Renal cortical epithelial cell (primary cell): ENCODE results near the gene MCF2L2. TPM values are rescaled to one million over a fixed set of nuclear protein-coding genes. Genes with fewer than 3 reads are reported as not detected.
A peak's percentile ranks its signal among the peaks of the same experiment; 100 is the strongest.
"Not testable (repeated sequence)": the region's sequence is repeated elsewhere in the genome, so short reads cannot be mapped to it uniquely, and the experiment has no call there.

Source experiments
- DNase-seq: peaks from one replicate; pipeline ENCODE4 v3.0.0-alpha.2; 2011; ENCODE audit warnings: low read depth
- total RNA-seq: library from RNA; depleted of rRNA; stranded (reverse); fragments of >200 nt; gene quantifications from 2 replicates; pipeline ENCODE4 v1.2.3, GENCODE V29; 2014

Gene MCF2L2
- total RNA-seq, 1 donor from 2014 or later = 0.25 TPM

DNA sequence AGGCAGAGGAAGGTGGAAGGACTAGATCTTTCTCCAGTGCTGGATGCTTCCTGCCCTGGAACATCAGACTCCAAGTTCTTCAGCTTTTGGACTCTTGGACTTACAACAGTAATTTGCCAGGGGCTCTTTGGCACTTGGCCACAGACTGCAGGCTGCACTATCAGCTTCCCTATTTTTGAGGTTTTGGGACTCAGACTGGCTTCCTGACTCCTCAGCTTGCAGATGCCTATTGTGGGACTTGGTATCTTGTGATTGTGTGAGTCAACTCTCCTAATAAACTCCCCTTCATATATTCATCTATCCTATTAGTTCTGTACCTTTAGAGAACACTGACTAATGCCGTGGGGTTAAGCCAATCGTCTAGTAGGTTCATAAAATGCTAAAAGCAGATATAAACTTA is 184.2 kb downstream of the MCF2L2 start:
- no peak for DNase-seq

DNA sequence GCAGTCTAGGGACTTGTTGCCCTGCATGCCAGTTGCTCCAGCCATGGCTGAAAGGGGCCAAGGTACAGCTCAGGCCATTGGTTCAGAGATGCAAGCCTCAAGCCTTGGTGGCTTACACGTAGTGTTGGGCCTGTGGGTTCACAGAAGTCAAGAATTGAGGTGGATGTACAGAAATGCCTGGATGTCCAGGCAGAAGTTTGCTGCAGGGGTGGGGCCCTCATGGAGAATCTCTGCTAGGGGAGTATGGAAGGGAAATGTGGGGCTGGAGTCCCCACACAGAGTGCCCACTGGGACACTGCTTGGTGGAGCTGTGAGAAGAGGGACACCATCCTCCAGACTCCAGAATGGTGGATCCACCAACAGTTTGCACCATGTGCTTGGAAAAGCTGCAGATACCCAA is 186.0 kb downstream of the MCF2L2 start:
- no peak for DNase-seq

DNA sequence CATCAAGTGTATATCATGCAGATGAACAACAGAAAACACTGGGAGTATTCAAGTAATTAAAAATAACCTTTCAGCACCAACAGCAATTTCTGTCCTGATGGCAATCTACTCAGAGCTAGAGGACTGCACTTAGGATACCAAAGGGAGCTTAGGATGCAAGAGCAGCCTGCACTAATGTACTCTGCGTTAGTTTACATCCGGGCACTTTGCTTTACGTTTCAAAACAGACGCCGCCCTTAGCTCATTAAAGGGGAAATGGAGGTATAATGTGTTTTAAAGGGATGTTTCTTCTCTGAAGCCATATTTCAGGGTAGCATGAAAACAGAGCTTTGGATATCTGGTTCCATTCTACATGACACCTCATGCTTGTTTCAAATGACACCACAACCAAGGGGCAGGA is 189.4 kb downstream of the MCF2L2 start:
- no peak for DNase-seq

DNA sequence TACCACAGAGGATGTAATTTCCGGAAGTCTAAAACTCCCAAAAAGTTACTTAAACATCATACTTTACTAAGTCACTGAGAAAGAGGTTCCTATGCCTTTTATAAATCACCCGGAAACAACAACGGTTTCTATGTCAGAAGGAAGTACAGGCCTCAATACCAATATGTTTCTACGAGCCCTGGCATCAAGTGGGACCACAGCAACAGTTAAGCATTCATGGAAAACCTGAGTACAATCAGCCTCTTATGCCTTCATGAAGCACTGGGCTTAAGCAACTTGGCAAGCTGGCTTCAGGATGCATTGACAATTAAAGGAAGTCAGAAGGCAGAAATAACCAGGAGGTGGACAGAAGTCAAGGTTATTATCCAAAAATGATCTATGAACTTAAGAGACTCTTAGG is 194.5 kb downstream of the MCF2L2 start:
- no peak for DNase-seq

DNA sequence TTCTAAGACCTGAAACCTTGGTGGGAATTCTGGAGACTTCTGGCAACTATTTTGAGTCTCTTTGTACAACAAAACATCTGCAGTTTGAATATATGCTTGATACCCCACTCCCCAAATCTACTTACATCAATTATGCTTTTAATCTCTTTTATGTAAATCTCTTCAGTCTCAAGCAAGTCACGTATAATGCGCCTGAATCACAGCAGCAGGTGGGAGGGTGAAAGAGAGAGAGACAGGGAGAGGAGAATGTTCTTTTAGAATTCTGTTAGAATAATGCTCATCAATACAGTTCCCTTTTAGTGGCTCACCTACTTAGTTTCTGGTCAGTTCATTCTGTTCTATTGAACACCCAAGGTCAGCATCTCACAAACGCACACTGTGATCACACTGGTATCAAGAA is 197.6 kb downstream of the MCF2L2 start:
- no peak for DNase-seq

DNA sequence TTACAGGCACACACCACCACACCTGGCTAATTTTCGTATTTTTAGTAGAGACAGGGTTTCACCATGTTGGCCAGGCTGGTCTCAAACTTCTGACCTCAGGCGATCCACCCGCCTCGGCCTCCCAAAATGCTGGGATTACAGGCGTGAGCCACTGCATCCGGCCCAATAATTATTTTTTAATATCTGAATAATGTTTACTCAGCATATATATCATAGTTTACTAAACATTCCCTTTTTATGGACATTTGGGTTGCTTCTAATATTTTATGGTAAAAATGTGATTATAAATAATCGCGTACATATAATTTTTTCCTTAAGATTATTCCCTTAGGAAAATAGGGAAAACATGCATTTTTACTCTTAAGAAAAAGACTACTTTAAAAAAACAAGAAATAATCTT is 198.2 kb downstream of the MCF2L2 start:
- not testable (repeated sequence) for DNase-seq

DNA sequence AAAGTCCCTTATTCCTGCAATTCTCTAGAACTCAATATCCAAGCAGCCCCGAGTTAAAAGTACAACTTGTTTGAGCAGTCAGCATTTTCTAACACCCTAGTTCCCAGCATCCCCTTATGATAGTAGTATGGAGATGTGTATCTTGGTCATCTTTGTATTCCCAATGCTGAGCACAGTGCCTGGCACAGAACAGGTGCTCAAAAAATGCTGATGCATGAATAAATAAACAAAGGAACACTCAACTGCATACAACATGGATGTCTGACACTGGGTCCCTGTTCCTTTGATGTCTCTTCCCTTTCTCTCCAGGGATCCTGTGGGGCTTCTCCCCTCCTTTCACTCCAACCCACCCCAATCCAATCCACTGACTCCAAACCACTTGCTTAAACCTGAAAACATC is 199.2 kb downstream of the MCF2L2 start:
- no peak for DNase-seq

DNA sequence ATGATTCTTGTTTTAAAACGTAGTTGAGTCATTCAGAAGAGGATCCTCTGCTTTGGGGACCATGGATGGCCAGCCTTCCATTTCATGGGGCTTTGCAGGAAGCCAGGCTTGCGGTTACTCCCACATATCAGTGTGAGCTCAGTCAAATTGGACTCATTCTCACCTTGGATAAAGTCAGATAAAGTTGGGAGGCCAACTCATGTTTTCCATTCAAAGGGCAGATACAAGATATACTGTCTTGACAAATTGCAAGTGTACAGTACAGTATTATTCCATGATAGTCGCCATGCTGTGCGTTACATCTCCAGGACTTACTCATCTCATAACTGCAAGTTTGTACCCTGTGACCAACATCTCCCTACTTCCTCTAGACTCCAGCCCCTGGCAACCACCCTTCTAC is 200.8 kb downstream of the MCF2L2 start:
- no peak for DNase-seq

DNA sequence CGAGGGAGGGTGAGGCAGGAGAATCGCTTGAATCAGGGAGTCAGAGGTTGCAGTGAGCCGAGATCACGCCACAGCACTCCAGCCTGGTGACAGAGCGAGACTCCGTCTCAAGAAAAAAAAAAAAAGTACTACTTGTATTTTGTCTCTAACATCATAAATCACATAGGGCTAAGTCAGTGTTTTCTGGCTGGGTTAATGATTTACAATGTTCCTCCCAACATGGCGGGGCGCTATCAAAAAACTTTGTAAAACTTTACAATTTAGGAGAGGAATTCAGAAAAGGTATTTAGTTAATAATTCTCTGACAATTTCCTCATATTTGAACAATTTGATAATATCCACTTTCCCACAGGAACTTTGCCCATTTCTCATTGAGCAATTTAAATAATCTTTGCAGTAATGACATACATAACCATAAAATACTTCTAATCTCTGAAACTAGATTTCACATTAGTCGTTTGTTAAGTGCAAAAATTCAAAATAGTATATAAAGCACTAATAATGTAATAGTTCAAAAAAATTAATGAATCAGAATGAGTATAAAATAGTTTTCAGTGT is 202.0 kb downstream of the MCF2L2 start:
- DNase-seq = peak; percentile 15

DNA sequence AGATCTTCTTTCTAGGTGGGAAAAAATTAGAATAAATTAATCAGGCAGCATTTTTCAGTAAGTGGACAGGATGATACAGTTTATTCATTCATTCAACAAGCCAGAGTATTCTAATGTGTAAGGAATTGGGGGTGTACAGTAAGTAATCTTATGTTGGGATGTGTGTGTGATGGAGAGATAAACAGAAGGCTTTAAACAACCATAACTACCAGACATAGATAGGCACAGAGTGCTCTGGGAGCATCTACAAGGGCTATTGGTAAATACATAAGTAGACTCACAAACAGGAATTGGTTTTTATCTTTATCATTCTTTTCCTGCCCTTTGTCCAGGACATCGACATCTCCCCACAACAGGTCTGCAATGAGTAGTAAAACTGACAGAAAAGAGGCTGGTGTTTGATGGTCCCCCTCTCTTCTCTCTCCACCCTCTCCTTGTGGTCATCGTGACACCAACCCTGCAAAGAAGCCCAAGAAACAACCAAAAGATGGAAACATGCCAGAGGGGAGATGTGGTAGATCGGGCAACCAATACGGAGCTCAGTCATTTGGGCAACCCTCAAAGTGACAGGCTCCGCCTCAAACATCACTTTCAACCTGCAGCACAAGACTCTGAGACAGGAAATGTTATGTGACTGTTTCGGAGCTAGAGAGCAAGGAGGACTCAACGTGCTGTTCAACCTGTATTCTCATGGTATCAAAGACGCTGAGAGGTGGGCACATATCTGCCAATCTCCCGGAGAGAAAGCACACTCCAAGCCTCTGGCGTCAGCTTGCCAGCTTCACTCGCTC is 204.0 kb downstream of the MCF2L2 start:
- DNase-seq = no peak

DNA sequence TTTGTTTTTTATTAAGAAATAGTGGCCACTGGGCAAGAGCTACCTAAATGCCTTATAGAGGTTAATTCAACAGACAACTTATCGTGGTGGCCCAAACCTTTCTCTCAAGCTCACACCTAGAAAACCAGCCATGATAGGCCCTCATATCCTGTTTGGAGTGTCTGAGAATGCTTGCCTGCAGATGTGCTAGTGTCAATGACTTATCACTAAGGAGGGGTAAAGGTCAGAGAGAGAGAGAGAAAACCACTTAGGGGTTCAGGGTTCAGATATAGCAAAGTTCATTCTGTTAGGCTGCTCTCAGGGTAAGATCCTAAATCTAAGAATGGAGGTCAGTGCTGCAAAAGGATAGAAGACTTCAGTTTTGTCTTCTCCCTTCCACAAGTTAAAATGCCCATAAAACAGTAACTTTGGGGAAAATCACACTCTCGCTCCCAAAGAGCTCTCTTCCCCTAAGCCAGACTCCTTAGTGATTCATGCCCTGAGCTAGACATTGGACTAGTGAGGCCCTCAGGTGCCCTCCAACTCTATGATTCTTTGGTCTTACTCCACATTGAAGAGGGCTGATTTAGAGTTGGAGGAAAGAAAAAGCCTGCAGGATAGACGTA is 205.7 kb downstream of the MCF2L2 start:
- DNase-seq = no peak

DNA sequence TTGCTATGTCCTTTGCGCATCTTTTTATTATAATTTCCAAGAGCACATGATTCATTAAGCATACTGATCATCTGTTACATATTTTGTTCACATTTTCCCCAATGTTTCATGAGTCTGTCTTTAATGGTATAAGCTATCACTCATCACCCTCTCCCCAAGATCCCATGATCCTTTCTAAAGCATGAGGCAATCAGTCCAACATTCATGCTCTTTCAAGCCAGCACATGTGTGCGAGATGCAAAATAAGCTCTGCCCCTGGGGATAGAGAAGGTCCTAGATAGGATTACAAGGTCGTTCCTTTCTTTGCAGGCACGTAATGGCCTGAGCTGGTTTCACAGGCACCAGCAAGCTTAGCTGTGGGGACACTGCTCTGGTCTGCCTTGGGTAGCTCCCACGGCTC is 207.6 kb downstream of the MCF2L2 start:
- DNase-seq = no peak

DNA sequence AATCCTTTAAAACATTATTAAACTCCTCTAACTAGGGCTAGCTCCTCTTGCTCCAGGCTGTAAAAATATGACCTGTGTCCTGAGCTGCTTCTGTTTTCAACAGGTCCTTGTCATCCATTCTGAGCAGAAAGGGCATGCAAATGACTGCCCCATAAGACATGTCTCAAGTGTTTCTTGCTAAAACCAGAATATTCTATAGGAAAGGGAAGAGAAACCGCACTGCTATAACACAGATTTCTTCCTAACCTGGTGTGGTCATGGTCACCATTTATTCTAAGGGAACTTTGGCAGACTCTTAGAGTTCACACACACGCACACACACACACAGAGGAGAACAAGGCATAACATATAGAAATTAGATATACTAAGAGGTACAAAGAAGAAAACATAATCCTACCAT is 209.6 kb downstream of the MCF2L2 start:
- DNase-seq = no peak

DNA sequence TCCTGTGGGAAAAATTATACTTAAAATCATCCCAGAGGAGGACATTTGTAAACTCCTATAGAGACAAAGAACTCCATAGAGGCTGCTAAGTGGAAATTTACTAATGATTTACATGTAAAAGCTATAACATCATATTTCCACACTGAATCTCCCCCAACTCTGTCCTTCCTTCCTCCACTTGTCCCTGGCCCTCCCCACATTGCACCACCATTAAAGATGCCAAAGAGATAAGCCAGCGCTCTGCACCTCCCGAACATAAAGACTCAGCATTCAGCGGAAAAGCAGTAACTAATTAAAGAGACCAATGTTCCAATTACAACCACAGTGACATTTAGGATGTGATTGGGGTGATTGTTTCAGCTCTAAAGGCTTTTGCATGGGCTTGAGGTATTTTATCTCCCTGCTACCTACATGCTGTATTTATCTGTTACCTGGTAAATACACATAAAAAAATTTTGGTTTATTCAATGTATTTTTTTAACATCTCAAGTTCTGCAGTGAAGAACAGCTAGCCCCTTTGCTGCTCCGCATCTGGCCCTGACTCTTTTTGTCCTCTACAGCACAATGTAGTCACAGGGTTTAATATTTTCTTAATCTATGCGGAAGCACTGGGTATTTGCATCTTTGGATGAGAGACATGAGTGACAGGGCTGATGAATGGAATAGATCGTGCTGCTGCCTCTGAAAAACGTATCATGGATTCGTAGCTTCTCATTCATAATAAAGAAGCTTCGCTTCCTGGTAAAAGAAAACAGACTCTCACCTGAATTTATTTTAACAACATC is 210.7 kb downstream of the MCF2L2 start:
- DNase-seq = no peak

DNA sequence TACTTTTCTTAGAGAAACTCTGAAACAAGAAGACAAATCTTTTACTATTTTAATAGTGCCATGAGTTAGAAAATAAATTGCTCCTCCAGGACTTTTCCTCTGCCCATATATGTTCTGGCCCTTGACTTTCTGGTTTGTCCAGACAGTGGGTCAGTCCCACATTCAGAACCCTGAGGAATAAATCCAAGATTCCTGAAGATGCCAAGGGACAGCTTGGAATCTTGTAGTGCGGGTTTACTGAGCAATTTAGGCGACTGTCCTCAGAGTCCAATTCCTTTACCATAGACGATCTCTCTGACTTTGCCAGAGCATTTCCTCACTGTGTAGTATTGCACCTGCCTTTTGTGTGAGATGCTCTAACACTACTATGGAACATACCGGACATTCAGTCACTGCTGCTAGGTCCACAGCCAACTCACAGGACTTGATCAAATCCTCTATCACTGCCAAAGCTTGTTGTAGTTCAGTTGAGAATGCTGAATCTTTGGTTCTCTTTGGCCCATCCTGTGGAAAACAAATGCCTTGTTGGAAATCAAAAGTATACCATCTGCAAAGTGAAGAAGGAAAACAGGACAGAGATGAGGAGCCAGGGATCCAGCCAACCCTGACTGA is 212.7 kb downstream of the MCF2L2 start:
- DNase-seq = no peak

DNA sequence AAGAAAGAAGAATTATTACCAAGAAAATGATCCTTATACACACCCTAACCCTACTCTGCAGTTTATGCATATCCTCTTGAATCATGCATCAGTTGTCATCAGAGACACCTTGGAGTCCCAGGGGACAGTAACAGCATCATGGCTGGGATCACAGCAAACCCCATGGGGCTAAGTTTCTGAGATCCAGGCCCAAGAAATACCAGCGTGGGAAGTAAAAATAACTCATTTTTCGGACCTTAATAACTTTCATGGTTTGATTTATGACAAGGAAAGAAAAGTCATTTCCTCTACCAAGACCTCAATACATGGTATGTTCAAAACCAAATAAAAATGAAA is 214.2 kb downstream of the MCF2L2 start:
- no peak for DNase-seq

DNA sequence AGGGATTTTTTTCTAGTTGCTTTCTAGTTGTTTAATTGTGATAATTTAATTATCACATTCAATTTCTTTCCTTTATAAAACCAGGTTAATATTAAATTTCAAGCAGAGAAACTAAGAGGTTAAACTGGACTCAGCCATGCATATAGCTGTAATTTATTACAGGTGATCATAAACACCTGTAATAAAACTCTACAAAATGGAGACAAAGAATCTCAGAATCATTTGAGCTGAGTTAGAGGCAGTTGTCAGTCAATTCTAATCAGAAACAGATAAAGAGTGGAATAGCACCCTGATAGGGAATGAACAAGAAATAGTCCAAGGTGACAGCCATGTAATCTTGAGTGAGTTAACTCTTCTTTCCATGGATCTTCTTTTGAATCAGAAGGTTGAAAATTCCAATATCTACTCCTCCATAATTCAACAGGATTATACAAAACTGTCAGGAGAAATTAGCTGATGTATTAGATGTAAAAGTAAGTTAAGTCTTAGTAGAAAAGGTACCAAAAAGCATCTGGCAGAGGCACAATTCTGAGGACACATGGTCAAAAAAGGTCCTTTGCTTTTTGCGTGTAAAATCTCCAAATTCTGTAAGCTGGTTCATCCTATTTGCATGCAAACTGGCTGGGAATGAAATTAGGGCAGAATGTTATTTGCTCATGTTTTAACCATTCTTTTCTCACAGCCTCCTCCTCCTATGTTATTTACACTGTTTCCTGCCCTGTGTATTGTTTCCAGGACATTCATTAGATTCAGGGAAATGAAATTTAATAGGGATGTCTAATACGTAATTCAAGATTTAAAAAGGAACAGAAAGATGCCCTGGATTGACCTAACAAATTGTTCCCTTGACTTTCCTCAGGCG is 214.8 kb downstream of the MCF2L2 start:
- no peak for DNase-seq

DNA sequence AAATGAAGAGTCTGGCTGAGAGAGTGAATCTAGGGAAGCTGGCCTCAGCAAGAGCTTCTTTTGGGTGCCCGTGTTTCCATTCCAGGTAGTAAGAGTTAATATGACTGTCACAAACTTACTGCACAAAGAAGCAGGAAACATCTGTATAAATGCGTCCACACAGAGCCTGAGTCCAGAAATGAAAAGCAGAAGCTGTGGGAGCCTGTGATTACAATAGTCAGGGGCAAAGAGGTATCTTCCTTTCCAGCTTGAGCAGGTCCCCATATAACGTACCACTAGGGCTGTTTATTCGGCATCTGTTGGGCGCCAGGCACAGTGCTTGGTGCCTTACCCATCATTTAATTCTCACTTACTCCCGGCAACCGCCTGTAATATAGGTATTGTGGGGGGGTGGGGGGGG is 215.9 kb downstream of the MCF2L2 start:
- no peak for DNase-seq

DNA sequence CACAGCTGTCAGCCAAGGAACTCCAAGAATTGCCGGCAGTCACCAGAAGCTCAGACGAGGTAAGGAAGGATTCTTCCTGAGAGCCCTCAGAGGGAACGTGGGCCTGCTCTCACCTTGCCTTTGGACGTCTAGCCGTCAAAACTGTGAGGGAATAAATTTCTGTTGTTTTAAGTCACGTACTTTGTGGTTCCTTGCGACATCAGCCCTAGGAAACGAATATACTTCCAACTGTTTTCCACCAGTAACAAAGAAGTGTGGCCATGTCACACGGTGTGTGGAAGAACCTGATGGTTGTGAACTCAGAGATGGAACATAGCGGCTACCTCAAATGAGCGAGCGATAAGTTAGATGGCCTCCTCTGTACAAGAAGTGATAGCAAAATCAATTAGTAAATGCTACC is 216.3 kb downstream of the MCF2L2 start:
- DNase-seq = no peak

DNA sequence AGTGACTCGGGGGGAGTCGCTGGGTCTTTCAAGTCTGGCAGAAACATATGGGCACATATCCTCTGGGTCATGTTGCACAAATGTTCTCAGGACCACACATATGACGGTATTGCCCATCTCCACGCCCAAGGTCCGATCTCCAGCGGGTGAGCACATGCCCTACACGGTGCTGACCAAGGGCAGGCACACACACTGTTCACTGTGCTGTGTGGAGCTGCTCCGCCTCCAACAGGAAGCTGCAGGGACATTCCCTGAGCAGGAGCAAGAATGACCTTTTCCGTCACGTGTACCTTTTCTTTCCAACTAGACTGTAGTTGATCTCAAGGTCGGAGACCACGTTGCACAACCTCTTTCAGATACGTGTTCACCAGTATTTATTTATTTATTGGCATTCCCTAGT is 217.1 kb downstream of the MCF2L2 start:
- no peak for DNase-seq

DNA sequence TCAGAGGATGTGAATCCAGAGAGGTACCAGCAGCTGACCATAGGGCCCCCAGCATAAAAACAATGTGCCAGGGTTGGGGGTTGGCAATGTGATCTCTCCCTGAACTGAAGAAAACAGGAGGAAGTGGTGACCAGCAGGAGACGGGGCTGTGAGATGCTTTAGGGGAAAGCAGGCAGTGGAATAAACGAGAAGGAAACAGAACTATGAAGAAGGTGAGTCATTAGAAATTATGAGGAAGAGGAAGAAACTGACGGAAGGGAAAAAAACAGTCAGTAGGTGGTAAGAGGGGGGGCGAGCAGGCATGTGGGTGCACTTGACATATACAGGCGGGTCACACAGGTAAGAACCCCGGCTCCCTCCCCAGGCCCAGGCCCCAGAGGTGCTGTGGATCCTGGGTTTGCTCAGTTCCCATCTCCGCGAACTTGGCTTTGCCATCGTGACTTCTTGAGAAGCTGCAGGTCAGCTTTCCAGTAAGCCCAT is 217.5 kb downstream of the MCF2L2 start:
- peak; percentile 8 for DNase-seq
